Fibroblast of lung (primary cell): ENCODE results near the gene TRH. TPM values are rescaled to one million over a fixed set of nuclear protein-coding genes. Genes with fewer than 3 reads are reported as not detected.

Experiments
- DNase-seq, 2 donors: peaks; one replicate each; pipeline versions ENCODE4 v3.0.0 to v3.0.0-alpha.2; 2010; ENCODE audit warnings: low read depth in 2 of 2
- H2AFZ ChIP-seq: 2 replicates; pipeline ENCODE4 v1.5.1; 2012; ENCODE audit warnings: low read length, control low read depth, inconsistent platforms
- H3K27ac ChIP-seq: 2 replicates; pipeline ENCODE4 v1.5.1; 2011; ENCODE audit warnings: low read length, control low read depth; ENCODE audit not compliant: insufficient read depth
- H3K27me3 ChIP-seq: 2 replicates; pipeline ENCODE4 v1.5.1; 2011; ENCODE audit warnings: mild to moderate bottlenecking, low read length; ENCODE audit not compliant: control insufficient read depth, insufficient read depth
- H3K36me3 ChIP-seq: 2 replicates; pipeline ENCODE4 v1.5.1; 2011; ENCODE audit warnings: low read length; ENCODE audit not compliant: control insufficient read depth, insufficient read depth
- H3K4me1 ChIP-seq: 2 replicates; pipeline ENCODE4 v1.5.1; 2011; ENCODE audit warnings: low read length; ENCODE audit not compliant: control insufficient read depth, insufficient read depth; ENCODE audit errors: extremely low read depth
- H3K4me2 ChIP-seq: 2 replicates; pipeline ENCODE4 v1.5.1; 2011; ENCODE audit warnings: low read length, control low read depth; ENCODE audit not compliant: insufficient read depth; ENCODE audit errors: extremely low read depth
- H3K4me3 ChIP-seq, 4 experiments: fragments of 200-600 bp in 1 of 4; sonication (generic) in 1 of 4; replicated peaks in 1 of 4; 2 replicates each; pipeline ENCODE4 v1.5.1; 2011 to 2016; ENCODE audit warnings: low read length in 4 of 4, low read depth in 3 of 4, mild to moderate bottlenecking in 3 of 4, control low read depth in 2 of 4, inconsistent platforms in 1 of 4, mixed read lengths in 1 of 4; ENCODE audit not compliant: insufficient read depth in 1 of 4; ENCODE audit errors: control extremely low read depth in 1 of 4
- H3K79me2 ChIP-seq: 2 replicates; pipeline ENCODE4 v1.5.1; 2012; ENCODE audit warnings: mild to moderate bottlenecking, low read length, inconsistent platforms; ENCODE audit not compliant: control insufficient read depth, insufficient read depth
- H3K9ac ChIP-seq: 2 replicates; pipeline ENCODE4 v1.5.1; 2011; ENCODE audit warnings: mild to moderate bottlenecking, low read length, control low read depth; ENCODE audit not compliant: insufficient read depth
- H3K9me3 ChIP-seq: 2 replicates; pipeline ENCODE4 v1.5.1; 2012; ENCODE audit warnings: low read depth, low read length; ENCODE audit not compliant: control insufficient read depth, insufficient read depth
- H4K20me1 ChIP-seq: 2 replicates; pipeline ENCODE4 v1.5.1; 2011; ENCODE audit warnings: low read length; ENCODE audit not compliant: control insufficient read depth, insufficient read depth; ENCODE audit errors: extremely low read depth
- CTCF ChIP-seq, 2 donors: IDR thresholded peaks in 1 of 2; conservative IDR thresholded peaks in 1 of 2; 1 replicate in 1 of 2; 2 replicates in 1 of 2; pipeline ENCODE4 v1.5.1; 2011 to 2012; ENCODE audit warnings: low read length in 2 of 2, control low read depth in 1 of 2, inconsistent platforms in 1 of 2, low read depth in 1 of 2, mild to moderate bottlenecking in 1 of 2
- EZH2 ChIP-seq: IDR thresholded peaks from 2 replicates; pipeline ENCODE4 v1.5.1; 2012; ENCODE audit warnings: low read length, control low read depth, mild to moderate bottlenecking; ENCODE audit errors: missing control alignments
- polyA plus RNA-seq, 2 donors: library from polyadenylated mRNA; depleted of rRNA in 1 of 2; stranded (reverse) in 1 of 2; unstranded in 1 of 2; fragments of >200 nt; gene quantifications; 2 replicates each; pipeline ENCODE4 v1.2.1, GENCODE V29; 2011 to 2012; ENCODE audit warnings: missing spikeins in 1 of 2
- total RNA-seq: library from RNA; depleted of rRNA; stranded (reverse); fragments of >200 nt; gene quantifications from 2 replicates; pipeline ENCODE4 v1.2.1, GENCODE V29; 2014

TRH gene
- total and polyA plus RNA-seq, 2 donors (not counting 1 experiment from before 2014, with no cell fraction given), result not detected

- peaks cover 2% of the 10 kb centered on the region for H3K27me3 ChIP-seq
- no peaks in the 10 kb centered on the region for H3K4me1 ChIP-seq
- no peaks in the 10 kb centered on the region for H3K9me3 ChIP-seq
- DNase-seq, result peak; percentile 41 to 55
- no peak overlapping the region for H3K9ac ChIP-seq
- no peaks in the 10 kb centered on the region for H4K20me1 ChIP-seq
- H3K4me2 ChIP-seq, result no peak overlapping the region
- no peak overlapping the region for H2AFZ ChIP-seq
- no peak overlapping the region for H3K4me3 ChIP-seq
- no peak overlapping the region for H3K27ac ChIP-seq
- peak; percentile 81 to 87 for TF ChIP-seq CTCF (conservative IDR thresholded peaks at IDR 0.05 in 1 of 2, IDR thresholded peaks at IDR 0.05 in 1 of 2; ENCODE audit: low read depth in 1 of 2, low read length in 2 of 2)
- TF ChIP-seq EZH2, result no peak
- H3K36me3 ChIP-seq, result no peaks in the 10 kb centered on the region
- H3K79me2 ChIP-seq, result no peaks in the 10 kb centered on the region
Measured at GRCh38 chr3:129942296-129942695, 32.2 kb upstream of the TRH start.

- Histone ChIP-seq H4K20me1 (no peaks in the 10 kb centered on the region), H3K4me3 (no peak overlapping the region), H3K36me3 (no peaks in the 10 kb centered on the region), H3K4me2 (no peak overlapping the region), H2AFZ (no peak overlapping the region), H3K79me2 (no peaks in the 10 kb centered on the region), H3K9ac (no peak overlapping the region), H3K27ac (no peak overlapping the region), H3K9me3 (no peaks in the 10 kb centered on the region), H3K27me3 (peaks cover 2% of the 10 kb centered on the region), H3K4me1 (no peaks in the 10 kb centered on the region)
- no peak for TF ChIP-seq EZH2
- no peak for TF ChIP-seq CTCF (conservative IDR thresholded peaks at IDR 0.05 in 1 of 2, IDR thresholded peaks at IDR 0.05 in 1 of 2; ENCODE audit: low read depth in 1 of 2, low read length in 2 of 2)
- no peak for DNase-seq
Measured at GRCh38 chr3:129943020-129943419, 31.5 kb upstream of the TRH start.

- DNase-seq, result no peak
- Histone ChIP-seq H3K4me1 (no peaks in the 10 kb centered on the region), H3K9me3 (no peaks in the 10 kb centered on the region), H3K27me3 (peaks cover 7% of the 10 kb centered on the region), H3K36me3 (no peaks in the 10 kb centered on the region), H3K4me2 (no peak overlapping the region), H3K27ac (no peak overlapping the region), H4K20me1 (no peaks in the 10 kb centered on the region), H3K79me2 (no peaks in the 10 kb centered on the region), H3K4me3 (no peak overlapping the region), H3K9ac (no peak overlapping the region), H2AFZ (no peak overlapping the region)
- TF ChIP-seq CTCF (conservative IDR thresholded peaks at IDR 0.05 in 1 of 2, IDR thresholded peaks at IDR 0.05 in 1 of 2; ENCODE audit: low read depth in 1 of 2, low read length in 2 of 2), result no peak
- TF ChIP-seq EZH2, result no peak
Measured at GRCh38 chr3:129944709-129945108, 29.8 kb upstream of the TRH start.
